GM18508 (cell line): ENCODE data around the gene MACROH2A2.

Experiments used
- ATAC-seq: cut with Tn5 transposase; IDR thresholded peaks from one replicate; pipeline ENCODE4 v1.9.1; 2021; ENCODE audit warnings: moderate number of reproducible peaks; ENCODE audit not compliant: insufficient read depth, unreplicated experiment

MACROH2A2 gene

DNA sequence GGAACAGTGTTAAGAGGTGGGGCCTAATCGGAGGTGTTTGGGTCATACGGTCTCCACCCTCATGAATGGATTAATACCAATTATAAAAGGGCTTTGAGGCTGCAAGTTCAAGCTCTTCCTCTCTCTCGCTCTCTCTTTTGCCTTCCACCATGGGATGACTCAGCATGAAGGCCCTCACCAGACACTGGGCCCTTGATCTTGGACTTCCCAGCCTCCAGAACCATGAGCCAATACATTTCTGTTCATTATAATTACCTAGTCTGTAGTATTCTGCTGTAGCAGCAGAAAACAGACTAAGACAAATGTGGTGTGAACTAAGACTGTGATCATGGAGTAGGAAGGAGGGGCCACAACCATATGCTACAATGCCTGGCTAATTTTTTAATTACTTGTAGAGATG lies 72.3 kb downstream of the MACROH2A2 start:
- ATAC-seq = no peak

- no peak for ATAC-seq
Observed at GRCh38 chr10:70125918-70126552, 73.4 kb downstream of the MACROH2A2 start.

- no peak for ATAC-seq
Observed at GRCh38 chr10:70126700-70127395, 74.2 kb downstream of the MACROH2A2 start.

DNA sequence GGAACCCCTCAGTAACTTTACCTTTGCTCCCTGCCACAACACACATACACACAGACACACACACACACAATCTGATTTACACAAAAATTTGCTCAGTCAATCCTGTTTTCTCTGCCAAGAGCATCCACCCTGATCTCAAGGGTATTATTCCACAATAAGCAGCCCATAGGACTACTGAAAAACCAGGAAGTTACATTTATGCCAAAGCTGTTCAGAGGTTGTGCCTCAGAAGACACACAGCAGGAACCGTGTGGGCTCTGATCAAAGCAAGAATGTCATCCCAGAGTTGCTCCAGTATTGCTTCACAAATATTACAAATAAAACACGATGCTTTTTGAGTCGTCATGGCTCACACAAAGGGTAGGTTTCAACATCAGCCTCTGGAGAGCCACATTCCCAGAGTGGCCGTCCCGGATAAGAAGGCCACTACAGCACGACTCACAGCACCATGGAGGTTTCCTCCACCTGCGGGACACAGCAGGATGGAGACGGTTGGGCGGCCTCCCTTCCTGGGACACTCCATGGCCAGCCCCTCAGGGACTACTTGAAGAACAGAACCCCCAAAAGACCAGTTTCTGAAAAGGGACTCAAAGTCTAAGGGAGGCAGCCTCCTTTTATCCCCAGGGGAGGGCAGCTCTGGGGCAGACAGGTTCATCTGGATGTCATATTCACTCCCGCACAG lies 78.4 kb downstream of the MACROH2A2 start:
- no peak for ATAC-seq

- ATAC-seq = no peak
Observed at GRCh38 chr10:70131560-70131937, 78.9 kb downstream of the MACROH2A2 start.

DNA sequence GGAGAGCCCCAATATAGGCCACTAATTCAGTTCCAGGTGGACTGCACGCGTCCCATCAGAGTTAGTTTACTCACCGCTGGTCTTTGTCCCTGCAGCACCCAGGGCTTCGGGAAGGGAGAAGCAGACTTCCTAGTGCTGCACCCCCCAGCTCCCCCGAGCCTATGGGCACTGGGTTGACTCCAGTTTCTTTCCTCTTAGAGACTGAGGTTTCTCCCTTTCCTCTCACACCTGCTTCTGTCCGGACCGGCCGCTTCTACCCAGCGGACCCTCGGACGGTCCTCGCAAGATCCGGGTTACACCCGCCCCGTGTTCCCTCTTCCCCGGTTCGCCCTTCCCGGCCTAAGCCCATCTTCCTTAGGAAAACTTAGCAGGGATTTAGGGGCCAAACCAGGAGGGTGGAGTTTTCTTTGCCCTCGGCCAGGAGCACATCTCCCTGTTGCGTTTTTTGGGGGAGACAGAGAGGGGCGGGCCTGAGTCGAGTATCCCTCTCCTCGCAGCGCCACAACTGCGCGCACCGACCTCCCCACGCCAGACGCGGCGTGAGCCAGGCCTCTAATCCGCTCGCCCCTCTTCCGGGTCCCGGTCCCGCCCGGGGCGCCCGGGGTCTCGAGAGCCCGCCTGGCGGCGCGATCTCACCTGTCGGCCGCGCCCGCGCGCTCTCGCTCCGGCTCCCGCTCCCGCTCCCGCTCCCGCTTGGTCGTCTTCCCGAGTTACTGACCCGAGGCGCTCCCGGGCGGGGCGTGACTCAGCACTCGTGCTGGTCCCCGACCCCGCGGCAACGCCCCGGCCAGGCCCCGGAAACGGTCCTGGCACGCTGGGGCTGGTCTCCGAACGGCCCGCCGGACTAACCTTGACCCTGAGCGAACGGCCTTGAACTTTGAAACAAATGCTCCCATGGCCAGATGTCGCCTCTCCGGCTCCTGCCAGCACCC lies 79.7 kb downstream of the MACROH2A2 start, which contains the start of gene AIFM2:
AIFM2 (minus strand) TSS at position 728 of the 932 bp plus-strand sequence. CDS start 8,741 bp downstream, outside the sequence.
- no peak for ATAC-seq

- no peak for ATAC-seq
Observed at GRCh38 chr10:70135046-70135445, 82.4 kb downstream of the MACROH2A2 start.

DNA sequence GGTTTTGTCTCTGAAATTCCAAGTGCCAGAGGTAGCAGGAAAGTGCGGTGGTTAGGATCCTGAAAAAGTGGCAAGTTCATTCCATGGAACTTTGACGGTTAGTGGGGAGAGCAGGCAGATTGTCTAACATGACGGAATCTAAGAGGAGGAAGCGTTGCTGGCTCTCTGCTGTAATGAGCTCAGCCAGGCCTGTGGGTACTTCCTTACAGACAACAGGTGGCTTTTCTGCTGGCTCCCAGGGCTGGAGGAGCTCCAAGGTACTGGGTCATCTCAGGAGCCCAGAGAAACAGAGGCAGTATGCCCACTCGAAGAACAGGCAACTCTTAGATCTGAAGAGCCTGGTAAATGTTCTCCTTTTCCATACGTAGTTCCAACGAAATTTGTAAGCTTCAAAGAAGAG lies 83.0 kb downstream of the MACROH2A2 start:
- ATAC-seq = no peak

DNA sequence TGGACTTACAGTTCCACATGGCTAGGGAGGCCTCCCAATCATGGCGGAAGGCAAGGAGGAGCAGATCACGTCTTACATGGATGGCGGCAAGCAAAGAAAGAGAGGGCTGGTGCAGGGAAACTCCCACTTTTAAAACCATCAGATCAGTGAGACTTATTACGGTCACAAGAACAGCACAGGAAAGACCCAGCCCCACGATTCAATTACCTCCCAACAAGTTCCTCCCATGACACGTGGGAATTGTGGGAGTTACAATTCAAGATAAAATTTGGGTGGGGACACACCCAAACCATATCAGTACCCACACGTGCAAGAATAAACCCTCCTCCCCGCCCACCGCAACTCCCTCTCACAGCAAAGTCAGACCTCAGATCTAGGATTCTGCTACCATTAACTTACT lies 84.5 kb downstream of the MACROH2A2 start:
- no peak for ATAC-seq

- ATAC-seq = no peak
Observed at GRCh38 chr10:70137927-70138883, 85.6 kb downstream of the MACROH2A2 start.

DNA sequence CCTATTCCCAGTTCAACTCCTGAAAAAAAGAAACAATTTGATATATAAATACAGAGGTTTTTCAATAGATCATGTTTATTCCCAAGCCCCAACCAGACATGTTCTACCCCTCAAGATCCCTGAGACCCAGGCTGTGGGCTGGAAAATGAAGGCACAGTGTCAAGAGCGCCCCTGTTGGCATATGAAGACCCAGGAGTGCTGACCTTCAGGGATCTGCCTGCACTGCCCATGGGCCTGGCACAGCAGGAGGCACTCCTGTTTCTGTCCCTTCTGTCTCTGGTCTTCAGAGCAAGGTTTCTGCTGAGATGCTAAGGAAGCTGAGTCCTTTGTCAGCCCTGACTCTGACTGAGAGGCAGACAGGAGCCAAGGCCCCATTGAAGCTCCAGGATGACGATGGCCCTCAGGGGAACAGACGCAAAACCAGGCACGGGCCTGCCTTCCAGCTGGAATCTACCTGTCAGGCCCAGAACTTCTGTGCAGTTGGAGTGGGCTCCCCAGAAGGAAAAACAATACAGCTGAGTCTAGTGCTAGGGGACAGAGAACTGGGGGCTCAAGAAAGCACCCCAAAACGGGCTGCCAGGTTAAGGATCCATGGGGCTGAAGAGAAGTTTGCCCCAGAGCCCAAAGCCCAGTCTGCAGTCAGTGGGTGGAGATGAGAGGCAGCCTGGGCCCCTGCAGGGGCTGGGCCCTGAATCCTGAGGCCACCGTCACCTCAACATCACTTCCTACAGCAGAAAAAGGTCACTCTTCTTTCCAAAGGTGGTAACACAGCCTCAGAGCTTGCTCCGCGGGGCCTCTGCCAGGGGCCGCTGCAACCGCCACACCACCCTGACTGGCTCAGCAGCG lies 86.7 kb downstream of the MACROH2A2 start:
- ATAC-seq = no peak

GRCh38 chr10:70139997-70140250 lies 87.3 kb downstream of the MACROH2A2 start:
- ATAC-seq = no peak

DNA sequence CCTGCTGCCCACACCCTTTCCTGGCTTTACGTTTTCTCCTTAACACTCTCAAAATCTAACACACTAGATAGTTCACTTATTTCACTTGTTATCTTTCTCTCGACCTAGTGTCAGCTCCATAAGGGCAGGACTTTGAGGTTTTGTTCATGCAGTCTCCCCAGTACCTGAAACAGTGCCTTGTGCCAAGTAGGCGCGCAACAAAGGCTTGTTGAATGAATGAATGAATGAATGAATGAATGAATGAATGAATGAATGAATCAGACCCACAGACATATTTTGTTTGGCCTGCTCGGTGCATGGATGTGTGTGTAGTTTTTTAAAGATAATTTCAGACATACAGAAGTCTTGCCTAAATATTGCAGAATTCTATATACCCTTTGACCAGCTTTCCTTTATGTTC lies 87.7 kb downstream of the MACROH2A2 start:
- ATAC-seq = no peak

- ATAC-seq = no peak
Observed at GRCh38 chr10:70142555-70142954, 89.9 kb downstream of the MACROH2A2 start.

DNA sequence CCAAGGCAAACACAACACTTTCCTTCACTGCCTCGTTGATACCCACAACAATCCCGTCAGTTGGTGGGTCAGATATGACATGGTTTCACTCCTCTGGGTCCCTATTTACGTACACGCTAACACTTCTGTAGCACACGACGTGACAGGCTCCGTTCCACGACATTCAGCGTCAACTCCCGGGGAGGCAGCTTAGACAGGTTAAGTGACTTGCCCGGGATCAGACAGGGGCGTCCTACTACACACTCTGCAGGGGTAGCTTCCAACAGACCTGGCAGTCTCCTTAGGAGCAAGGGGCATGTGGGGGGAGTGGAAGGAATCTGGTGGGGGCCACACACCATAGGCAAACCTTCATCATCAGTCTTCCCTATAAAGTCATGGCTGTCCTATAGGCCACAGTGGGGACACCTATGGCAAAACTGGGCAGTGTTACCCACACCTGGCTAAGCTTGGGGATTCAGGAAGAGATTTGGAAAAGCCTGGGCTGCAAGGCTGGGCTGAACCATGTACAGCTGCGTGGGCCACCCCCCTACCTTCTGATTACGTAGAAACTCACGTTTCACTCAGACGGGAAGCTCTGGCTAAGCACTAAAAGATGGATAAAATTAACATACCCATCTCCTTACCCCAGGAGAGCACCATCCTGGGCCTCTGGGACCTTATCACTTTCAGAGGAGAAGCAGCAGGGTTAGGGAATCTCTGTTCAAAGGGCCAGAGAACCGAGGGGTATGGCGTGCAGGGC lies 91.9 kb downstream of the MACROH2A2 start:
- no peak for ATAC-seq

DNA sequence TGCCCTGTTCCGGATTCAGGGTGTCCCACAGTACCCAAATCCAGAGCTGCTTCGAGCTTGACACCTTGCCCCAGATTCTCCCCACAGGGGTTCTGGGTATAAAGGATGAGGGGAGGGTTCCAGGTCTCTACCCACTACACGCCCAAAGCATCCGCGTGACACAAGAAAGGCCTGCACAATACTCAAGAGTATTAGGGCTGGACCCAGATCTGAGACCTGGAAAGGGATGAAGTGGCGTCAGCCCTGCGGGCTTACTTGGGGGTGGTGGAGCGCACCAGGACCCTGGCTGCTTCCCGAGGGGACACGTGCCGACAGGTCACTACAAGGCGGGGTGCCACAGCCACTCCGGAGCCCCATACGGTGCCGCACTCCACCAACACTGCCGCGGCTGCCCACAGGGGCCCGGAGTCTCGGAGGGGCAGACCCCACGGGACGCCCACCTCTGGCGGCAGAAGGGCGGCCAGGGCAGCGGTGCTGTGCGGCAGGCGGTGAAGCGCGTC lies 92.6 kb downstream of the MACROH2A2 start:
- peak; percentile 5 for ATAC-seq

DNA sequence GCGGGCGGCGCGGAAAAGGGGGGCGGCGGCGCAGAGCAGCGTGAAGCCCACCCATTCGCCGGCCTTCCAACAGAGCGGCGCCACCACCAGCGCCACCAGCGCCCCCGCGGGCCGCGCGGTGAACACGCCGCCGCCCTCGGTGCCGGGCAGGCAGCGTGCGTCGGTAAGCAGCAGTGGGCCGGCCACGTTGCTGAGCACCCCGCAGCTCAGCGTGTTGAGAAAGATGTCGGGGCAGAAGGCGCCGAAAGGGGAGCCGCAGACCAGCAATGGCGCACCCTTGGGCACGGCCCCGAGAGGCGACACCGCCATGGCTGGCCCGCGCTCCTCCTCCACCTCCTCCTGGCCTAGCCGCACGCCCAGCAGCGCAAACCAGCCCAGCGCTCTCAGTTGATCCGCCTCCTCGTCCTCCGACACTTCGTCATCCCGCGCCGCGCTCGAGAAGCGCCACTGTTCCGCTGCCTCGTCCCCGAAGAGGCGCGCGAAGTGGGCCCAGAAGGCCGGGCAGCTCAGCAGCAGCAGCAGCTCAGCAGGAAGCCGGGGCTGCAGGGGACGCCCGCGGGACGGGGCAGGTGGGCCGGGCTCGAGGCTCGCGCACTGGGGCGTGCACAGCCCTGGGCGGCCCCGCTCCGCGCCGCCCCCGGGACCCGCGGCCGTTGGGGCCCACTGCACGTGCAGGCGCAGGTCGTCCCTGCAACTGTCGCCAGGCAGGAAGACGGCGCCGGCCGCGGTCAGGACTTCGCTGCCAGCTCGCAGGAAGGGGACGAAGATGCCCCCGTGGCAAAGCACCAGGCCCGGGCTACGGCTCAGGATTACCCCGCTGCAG lies 93.2 kb downstream of the MACROH2A2 start:
- ATAC-seq = peak; percentile 24
